BLaER1 treated with 17β-estradiol and CSF1 and Interleukin-3, amounts not matched to agents 10 nM and 100 nM (cell line): Measurements from ENCODE around the gene LOXL1.
A peak's percentile ranks its signal among the peaks of the same experiment; 100 is the strongest.
"Not testable (repeated sequence)": the region's sequence is repeated elsewhere in the genome, so short reads cannot be mapped to it uniquely, and the experiment has no call there.

Experiments used
- H3K27ac ChIP-seq, 11 experiments: shearing (Covaris generic); formaldehyde crosslinking; 2 replicates each; pipeline ENCODE4 v1.8.1; 2022
- H3K27me3 ChIP-seq, 11 experiments: shearing (Covaris generic); formaldehyde crosslinking; 2 replicates each; pipeline ENCODE4 v1.8.1; 2022
- H3K36me3 ChIP-seq, 11 experiments: shearing (Covaris generic); formaldehyde crosslinking; 2 replicates each; pipeline ENCODE4 v1.8.1; 2022
- H3K4me1 ChIP-seq, 10 experiments: shearing (Covaris generic); formaldehyde crosslinking; 2 replicates each; pipeline ENCODE4 v1.8.1; 2022
- H3K4me2 ChIP-seq, 11 experiments: shearing (Covaris generic); formaldehyde crosslinking; 2 replicates each; pipeline ENCODE4 v1.8.1; 2022
- H3K4me3 ChIP-seq, 10 experiments: shearing (Covaris generic); formaldehyde crosslinking; 2 replicates each; pipeline ENCODE4 v1.8.1; 2022
- H3K9ac ChIP-seq, 11 experiments: shearing (Covaris generic); formaldehyde crosslinking; 2 replicates each; pipeline ENCODE4 v1.8.1; 2022
- H3K9me3 ChIP-seq, 11 experiments: shearing (Covaris generic); formaldehyde crosslinking; replicated peaks in 1 of 11; 2 replicates each; pipeline ENCODE4 v1.8.1; 2022
- H4K20me1 ChIP-seq, 11 experiments: shearing (Covaris generic); formaldehyde crosslinking; 2 replicates each; pipeline ENCODE4 v1.8.1; 2022
- Cebpa-rat ChIP-seq, 11 experiments: shearing (Covaris generic); IDR thresholded peaks; 2 replicates each; pipeline ENCODE4 v1.8.1; 2022

LOXL1 gene

GRCh38 chr15:73965094-73965757 is 39.0 kb downstream of the LOXL1 start:
- peak overlapping the region in 8 of 11 experiments; percentile 6 to 58 (median 36); a peak in 8 of 22 replicates for H3K9ac ChIP-seq
- H3K27ac ChIP-seq, result peak overlapping the region in 8 of 11 experiments; percentile 18 to 51 (median 42); a peak in 10 of 22 replicates
- TF ChIP-seq Cebpa-rat (IDR thresholded peaks at IDR 0.05), result no peak

GRCh38 chr15:73965758-73966113 is 39.5 kb downstream of the LOXL1 start:
- Histone ChIP-seq H3K36me3 (no peaks in the 10 kb centered on the region), H3K9me3 (no peaks in the 10 kb centered on the region), H3K9ac (0 out of 22 replicates have a peak overlapping the region, but pooled peaks of 1 of the 11 experiments have one; percentile 41), H3K27me3 (no peaks in the 10 kb centered on the region), H3K4me2 (peak overlapping the region; percentile 72 to 94 (median 82)), H3K4me3 (no peak overlapping the region), H3K27ac (peak overlapping the region in 3 of 11 experiments; percentile 39 to 51 (median 43); a peak in 1 of 22 replicates), H4K20me1 (no peaks in the 10 kb centered on the region; a peak in 1 of 22 replicates), H3K4me1 (peaks cover 22 to 35% (median 30%) of the 10 kb centered on the region in 10 experiments)
- no peak for TF ChIP-seq Cebpa-rat (IDR thresholded peaks at IDR 0.05)

More at GRCh38 chr15:73965094-73965757, 39.0 kb downstream of the LOXL1 start:
- Histone ChIP-seq H3K4me1 (peaks cover 24 to 40% (median 33%) of the 10 kb centered on the region in 10 experiments), H3K27me3 (no peaks in the 10 kb centered on the region), H3K9me3 (no peaks in the 10 kb centered on the region), H4K20me1 (no peaks in the 10 kb centered on the region; a peak in 1 of 22 replicates), H3K4me2 (peak overlapping the region; percentile 72 to 94 (median 82)), H3K4me3 (peak overlapping the region in 2 of 10 experiments; percentile 20 to 41; a peak in 4 of 20 replicates), H3K36me3 (no peaks in the 10 kb centered on the region)

- no peak overlapping the region for H3K4me2 ChIP-seq
- no peak overlapping the region for H3K27ac ChIP-seq
- H3K4me1 ChIP-seq, result peaks cover 22 to 39% (median 31%) of the 10 kb centered on the region in 10 experiments
- no peaks in the 10 kb centered on the region for H3K36me3 ChIP-seq
- H3K9me3 ChIP-seq, result 0 out of 22 replicates have a peak, but pooled peaks cover 0 to under 1% (median 0%) of the 10 kb centered on the region in 11 experiments
- peaks cover 0 to 4% (median 0%) of the 10 kb centered on the region in 11 experiments; a peak in 5 of 22 replicates for H4K20me1 ChIP-seq
- TF ChIP-seq Cebpa-rat (IDR thresholded peaks at IDR 0.05), result no peak
- peaks cover 0 to 5% (median 2%) of the 10 kb centered on the region in 11 experiments; a peak in 9 of 22 replicates for H3K27me3 ChIP-seq
- no peak overlapping the region for H3K9ac ChIP-seq
- H3K4me3 ChIP-seq, result no peak overlapping the region
Measured at GRCh38 chr15:73968461-73968860, 42.2 kb downstream of the LOXL1 start.

- Histone ChIP-seq H3K27ac (no peak overlapping the region), H3K9ac (no peak overlapping the region), H3K36me3 (no peaks in the 10 kb centered on the region), H3K4me2 (no peak overlapping the region), H3K4me1 (peaks cover 22 to 36% (median 30%) of the 10 kb centered on the region in 10 experiments), H3K9me3 (peaks cover 0 to 8% (median 6%) of the 10 kb centered on the region in 11 experiments; a peak in 14 of 22 replicates), H3K4me3 (no peak overlapping the region), H4K20me1 (peaks cover 0 to 9% (median 0%) of the 10 kb centered on the region in 11 experiments; a peak in 5 of 22 replicates), H3K27me3 (peaks cover under 1 to 13% (median 8%) of the 10 kb centered on the region in 11 experiments; a peak in 21 of 22 replicates)
- TF ChIP-seq Cebpa-rat (IDR thresholded peaks at IDR 0.05), result no peak
Measured at GRCh38 chr15:73969151-73969759, 43.0 kb downstream of the LOXL1 start.

GRCh38 chr15:73972984-73973682 is 46.9 kb downstream of the LOXL1 start:
- no peaks in the 10 kb centered on the region for H3K36me3 ChIP-seq
- H3K9me3 ChIP-seq, result peaks cover 0 to 11% (median 9%) of the 10 kb centered on the region in 11 experiments; a peak in 14 of 22 replicates
- peaks cover 17 to 29% (median 21%) of the 10 kb centered on the region in 10 experiments for H3K4me1 ChIP-seq
- no peak overlapping the region for H3K27ac ChIP-seq
- peaks cover 37 to 50% (median 45%) of the 10 kb centered on the region in 11 experiments for H3K27me3 ChIP-seq
- H3K9ac ChIP-seq, result no peak overlapping the region
- H3K4me3 ChIP-seq, result no peak overlapping the region; a peak in 1 of 20 replicates
- peaks cover 0 to 12% (median 0%) of the 10 kb centered on the region in 11 experiments; a peak in 8 of 22 replicates for H4K20me1 ChIP-seq
- TF ChIP-seq Cebpa-rat (IDR thresholded peaks at IDR 0.05), result no peak
- peak overlapping the region; percentile 6 to 88 (median 51); a peak in 18 of 22 replicates for H3K4me2 ChIP-seq

- Histone ChIP-seq H3K9me3 (peaks cover 0 to 11% (median 9%) of the 10 kb centered on the region in 11 experiments; a peak in 14 of 22 replicates), H3K4me1 (peaks cover 17 to 29% (median 21%) of the 10 kb centered on the region in 10 experiments), H3K4me2 (peak overlapping the region in 1 of 11 experiments; percentile 36; a peak in 2 of 22 replicates), H3K27me3 (peaks cover 42 to 56% (median 51%) of the 10 kb centered on the region in 11 experiments), H4K20me1 (peaks cover 0 to 12% (median 0%) of the 10 kb centered on the region in 11 experiments; a peak in 8 of 22 replicates)
- H3K9ac ChIP-seq, H3K4me3 ChIP-seq, H3K36me3 ChIP-seq, H3K27ac ChIP-seq: not testable (repeated sequence)
Measured at GRCh38 chr15:73973683-73974200, 47.5 kb downstream of the LOXL1 start.

- H3K4me1 ChIP-seq, result peaks cover 17 to 31% (median 22%) of the 10 kb centered on the region in 10 experiments
- peaks cover 0 to 12% (median 0%) of the 10 kb centered on the region in 11 experiments; a peak in 10 of 22 replicates for H4K20me1 ChIP-seq
- H3K27me3 ChIP-seq, result peaks cover 51 to 75% (median 69%) of the 10 kb centered on the region in 11 experiments
- peak overlapping the region; percentile 38 to 81 (median 68) for H3K4me2 ChIP-seq
- not testable (repeated sequence) for H3K9ac ChIP-seq, H3K36me3 ChIP-seq, H3K27ac ChIP-seq
- peak overlapping the region in 1 of 10 experiments; percentile 6; a peak in 2 of 20 replicates for H3K4me3 ChIP-seq
- H3K9me3 ChIP-seq, result peaks cover 0 to 11% (median 9%) of the 10 kb centered on the region in 11 experiments; a peak in 14 of 22 replicates
Measured at GRCh38 chr15:73975440-73976125, 49.3 kb downstream of the LOXL1 start.

GRCh38 chr15:73978896-73979295 is 52.6 kb downstream of the LOXL1 start:
- peaks cover 0 to 7% (median 6%) of the 10 kb centered on the region in 11 experiments; a peak in 14 of 22 replicates for H3K9me3 ChIP-seq
- no peak overlapping the region for H3K4me3 ChIP-seq
- H3K4me1 ChIP-seq, result peaks cover 44 to 57% (median 55%) of the 10 kb centered on the region in 10 experiments
- peaks cover 0 to 36% (median 22%) of the 10 kb centered on the region in 11 experiments; a peak in 18 of 22 replicates for H4K20me1 ChIP-seq
- peaks cover 45 to 87% (median 77%) of the 10 kb centered on the region in 11 experiments for H3K27me3 ChIP-seq
- no peak overlapping the region for H3K9ac ChIP-seq
- no peak overlapping the region for H3K27ac ChIP-seq
- H3K36me3 ChIP-seq, result no peaks in the 10 kb centered on the region
- TF ChIP-seq Cebpa-rat (IDR thresholded peaks at IDR 0.05), result no peak
- no peak overlapping the region for H3K4me2 ChIP-seq
